Astrocyte (in vitro differentiated cells and primary cell): ENCODE measurements around the gene RPS6KA2.

Source experiments
- CTCF ChIP-seq: IDR thresholded peaks from 2 replicates; pipeline ENCODE4 v1.5.1; 2011; ENCODE audit warnings: low read depth, mild to moderate bottlenecking, inconsistent platforms, low read length, moderate library complexity; ENCODE audit not compliant: insufficient read depth
- EZH2 ChIP-seq: IDR thresholded peaks from 2 replicates; pipeline ENCODE4 v1.6.1; 2012; ENCODE audit warnings: mild to moderate bottlenecking, low read length, inconsistent platforms; ENCODE audit not compliant: insufficient read depth

GRCh38 chr6:166381733-166382499 lies 245.1 kb downstream of the RPS6KA2 start:
- TF ChIP-seq CTCF (peak; percentile 40), EZH2 (no peak)
